Activated CD4-positive, alpha-beta memory T cell treated with anti-CD3 and anti-CD28 coated beads, Interleukin-2, amount 10 ng/mL, durations not matched to agents 7 days and 5 days (primary cell): ENCODE data around the gene ATAD3C. TPM values are rescaled to one million over a fixed set of nuclear protein-coding genes. Genes with fewer than 3 reads are reported as not detected.
A peak's percentile ranks its signal among the peaks of the same experiment; 100 is the strongest.
"Not testable (repeated sequence)": the region's sequence is repeated elsewhere in the genome, so short reads cannot be mapped to it uniquely, and the experiment has no call there.

Source experiments
- CTCF ChIA-PET: fragments of 350-600 bp; sonication (Branson Sonifier 250); formaldehyde crosslinking; loops from one replicate; lab custom pipeline; 2021; ENCODE audit warnings: antibody characterized with exemption, inconsistent platforms; lab: Charles Lee
- POLR2A ChIA-PET: fragments of 350-600 bp; sonication (Branson Sonifier 250); formaldehyde crosslinking; loops from one replicate; lab custom pipeline; 2021; ENCODE audit warnings: antibody characterized with exemption; lab: Charles Lee
- DNase-seq: peaks from one replicate; pipeline ENCODE4 v3.0.0-alpha.2; 2020
- H3K27ac Mint-ChIP-seq: one replicate; pipeline ENCODE4 v1.8.0; 2021; ENCODE audit warnings: mild to moderate bottlenecking, mixed read lengths
- H3K27me3 Mint-ChIP-seq: one replicate; pipeline ENCODE4 v1.8.0; 2021; ENCODE audit warnings: mixed read lengths
- H3K36me3 Mint-ChIP-seq: one replicate; pipeline ENCODE4 v1.8.0; 2021; ENCODE audit warnings: low read depth, mixed read lengths
- H3K4me1 Mint-ChIP-seq: one replicate; pipeline ENCODE4 v1.8.0; 2021; ENCODE audit warnings: mixed read lengths
- H3K4me3 Mint-ChIP-seq: one replicate; pipeline ENCODE4 v1.8.0; 2021; ENCODE audit warnings: mild to moderate bottlenecking, mixed read lengths
- H3K9me3 Mint-ChIP-seq: one replicate; pipeline ENCODE4 v1.8.0; 2021; ENCODE audit warnings: mixed read lengths
- total RNA-seq, 2 experiments: library from RNA; stranded (reverse); gene quantifications; one replicate each; pipeline ENCODE4 v1.2.3, GENCODE V29; 2021

The ATAD3C gene
- total RNA-seq, 2 experiments from 2014 or later = 0.98 to 1.4 TPM

GRCh38 chr1:1462318-1462966 lies 13.0 kb downstream of the ATAD3C start:
- H3K27ac Mint-ChIP-seq = peak overlapping the region; percentile 49
- H3K9me3 Mint-ChIP-seq = no peaks in the 10 kb centered on the region
- peak; percentile 22 for DNase-seq
- peaks cover 5% of the 10 kb centered on the region for H3K4me1 Mint-ChIP-seq
- H3K36me3 Mint-ChIP-seq = no peaks in the 10 kb centered on the region
- ChIA-PET CTCF (no interaction called here), POLR2A (no interaction called here)
- H3K4me3 Mint-ChIP-seq = peak overlapping the region; percentile 55
- H3K27me3 Mint-ChIP-seq = no peaks in the 10 kb centered on the region

- H3K4me1 Mint-ChIP-seq = peaks cover 5% of the 10 kb centered on the region
- POLR2A ChIA-PET = no interaction called here
- no peaks in the 10 kb centered on the region for H3K27me3 Mint-ChIP-seq
- no peaks in the 10 kb centered on the region for H3K36me3 Mint-ChIP-seq
- no peak for DNase-seq
- CTCF ChIA-PET = no interaction called here
- no peak overlapping the region for H3K4me3 Mint-ChIP-seq
- no peaks in the 10 kb centered on the region for H3K9me3 Mint-ChIP-seq
- H3K27ac Mint-ChIP-seq = no peak overlapping the region
Measured at GRCh38 chr1:1463312-1463711, 13.8 kb downstream of the ATAD3C start.

GRCh38 chr1:1468196-1468985 lies 18.9 kb downstream of the ATAD3C start:
- H3K36me3 Mint-ChIP-seq, H3K27me3 Mint-ChIP-seq, H3K4me3 Mint-ChIP-seq, H3K27ac Mint-ChIP-seq, CTCF ChIA-PET, H3K9me3 Mint-ChIP-seq, POLR2A ChIA-PET, DNase-seq: not testable (repeated sequence)
- peaks cover 26% of the 10 kb centered on the region for H3K4me1 Mint-ChIP-seq

- no peaks in the 10 kb centered on the region for H3K9me3 Mint-ChIP-seq
- peaks cover 31% of the 10 kb centered on the region for H3K4me1 Mint-ChIP-seq
- H3K27ac Mint-ChIP-seq = peak overlapping the region; percentile 74
- DNase-seq = peak; percentile 26
- H3K36me3 Mint-ChIP-seq = no peaks in the 10 kb centered on the region
- CTCF ChIA-PET = interaction anchor here (0.7 to 1.2 kb wide), 2 partner anchors 34 to 145 kb away, joined by 4 read pairs; partner anchors contain the start of gene MIB2
- no peaks in the 10 kb centered on the region for H3K27me3 Mint-ChIP-seq
- POLR2A ChIA-PET = no interaction called here
- peak overlapping the region; percentile 87 for H3K4me3 Mint-ChIP-seq
Measured at GRCh38 chr1:1470626-1471388, 21.3 kb downstream of the ATAD3C start.

- Mint-ChIP-seq H3K9me3 (no peaks in the 10 kb centered on the region), H3K4me3 (peak within 1 kb of the TSS; percentile 87), H3K36me3 (no peaks in the 10 kb centered on the region), H3K27me3 (no peaks in the 10 kb centered on the region), H3K27ac (peak within 1 kb of the TSS; percentile 74), H3K4me1 (peaks cover 30% of the 10 kb centered on the region)
- CTCF ChIA-PET = no interaction called here
- POLR2A ChIA-PET = no interaction called here
- peak; percentile 93 for DNase-seq
Measured at GRCh38 chr1:1471389-1472052, 22.0 kb downstream of the ATAD3C start, which contains the start of gene ATAD3B. Gene ATAD3B (plus strand): TSS chr1:1471765. CDS start chr1:1471885, 120 bp downstream.

GRCh38 chr1:1472053-1472876 lies 22.8 kb downstream of the ATAD3C start:
- Mint-ChIP-seq H3K4me3 (peak overlapping the region; percentile 77), H3K27ac (peak overlapping the region; percentile 56), H3K4me1 (peaks cover 30% of the 10 kb centered on the region)
- POLR2A ChIA-PET, H3K9me3 Mint-ChIP-seq, CTCF ChIA-PET, H3K27me3 Mint-ChIP-seq, H3K36me3 Mint-ChIP-seq: not testable (repeated sequence)
- DNase-seq = peak; percentile 33

GRCh38 chr1:1476011-1476410 lies 26.5 kb downstream of the ATAD3C start:
- Mint-ChIP-seq H3K4me1 (peaks cover 17% of the 10 kb centered on the region), H3K36me3 (peaks cover 22% of the 10 kb centered on the region)
- H3K27ac Mint-ChIP-seq, H3K4me3 Mint-ChIP-seq, CTCF ChIA-PET, POLR2A ChIA-PET, H3K9me3 Mint-ChIP-seq, DNase-seq, H3K27me3 Mint-ChIP-seq: not testable (repeated sequence)

GRCh38 chr1:1477206-1477605 lies 27.7 kb downstream of the ATAD3C start:
- Mint-ChIP-seq H3K9me3 (no peaks in the 10 kb centered on the region), H3K4me1 (peaks cover 15% of the 10 kb centered on the region), H3K4me3 (no peak overlapping the region), H3K27ac (no peak overlapping the region), H3K27me3 (no peaks in the 10 kb centered on the region), H3K36me3 (peaks cover 22% of the 10 kb centered on the region)
- CTCF ChIA-PET = no interaction called here
- DNase-seq = no peak
- POLR2A ChIA-PET = no interaction called here

- no peak overlapping the region for H3K4me3 Mint-ChIP-seq
- ChIA-PET POLR2A (no interaction called here), CTCF (no interaction called here)
- H3K4me1 Mint-ChIP-seq = peaks cover 2% of the 10 kb centered on the region
- no peak for DNase-seq
- no peaks in the 10 kb centered on the region for H3K27me3 Mint-ChIP-seq
- no peaks in the 10 kb centered on the region for H3K9me3 Mint-ChIP-seq
- H3K27ac Mint-ChIP-seq = no peak overlapping the region
- H3K36me3 Mint-ChIP-seq = peaks cover 22% of the 10 kb centered on the region
Measured at GRCh38 chr1:1479547-1480487, 30.3 kb downstream of the ATAD3C start.

- peaks cover 22% of the 10 kb centered on the region for H3K36me3 Mint-ChIP-seq
- CTCF ChIA-PET, POLR2A ChIA-PET, H3K27ac Mint-ChIP-seq, H3K4me3 Mint-ChIP-seq, H3K27me3 Mint-ChIP-seq, DNase-seq, H3K4me1 Mint-ChIP-seq, H3K9me3 Mint-ChIP-seq: not testable (repeated sequence)
Measured at GRCh38 chr1:1480488-1480867, 31.0 kb downstream of the ATAD3C start.

- POLR2A ChIA-PET, H3K4me3 Mint-ChIP-seq, H3K9me3 Mint-ChIP-seq, H3K27ac Mint-ChIP-seq, H3K27me3 Mint-ChIP-seq, DNase-seq, CTCF ChIA-PET, H3K4me1 Mint-ChIP-seq: not testable (repeated sequence)
- peaks cover 22% of the 10 kb centered on the region for H3K36me3 Mint-ChIP-seq
Measured at GRCh38 chr1:1481811-1482210, 32.3 kb downstream of the ATAD3C start.
